ENCODE results near the gene ADGRG6. TPM values are rescaled to one million over a fixed set of nuclear protein-coding genes. Genes with fewer than 3 reads are reported as not detected.
A peak's percentile ranks its signal among the peaks of the same experiment; 100 is the strongest.

ADGRG6 gene
- total RNA-seq, 2 experiments from 2014 or later = 0.26 to 0.43 TPM

DNA sequence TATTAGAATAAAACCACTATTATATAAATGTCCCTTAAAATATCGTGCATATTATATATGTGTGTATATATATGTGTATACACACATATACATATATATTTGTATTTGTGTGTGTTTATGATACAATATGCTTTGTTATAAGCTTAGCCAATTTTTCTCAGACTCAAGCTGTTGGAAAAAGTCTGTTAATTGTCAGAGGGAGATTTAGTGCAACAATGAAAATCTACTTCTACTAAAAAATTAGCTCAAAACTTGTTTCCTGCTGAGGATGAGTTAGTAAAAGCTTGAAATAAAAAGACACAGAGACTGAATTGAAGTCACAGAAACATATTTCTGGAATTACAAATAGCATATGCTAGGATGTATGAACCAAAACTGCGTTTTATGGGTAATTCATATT is 79.4 kb downstream of the ADGRG6 start:
- intact Hi-C loops (cut with DNase I, micrococcal nuclease) = no loop called here
- no peaks in the 10 kb centered on the region for H3K36me3 Mint-ChIP-seq (ENCODE audit: low read depth)
- ATAC-seq (no peak), DNase-seq (no peak)
- peaks cover 5% of the 10 kb centered on the region for H3K27me3 Mint-ChIP-seq
- H3K4me1 Mint-ChIP-seq = no peaks in the 10 kb centered on the region
- CTCF ChIA-PET = interaction anchor here (0.9 to 1.2 kb wide), 2 partner anchors 14 to 24 kb away, joined by 3 read pairs; no protein-coding TSS in a partner anchor
- no peak overlapping the region for H3K27ac Mint-ChIP-seq
- no peak overlapping the region for H3K4me3 Mint-ChIP-seq
- no peaks in the 10 kb centered on the region for H3K9me3 Mint-ChIP-seq (ENCODE audit: low read depth)
- POLR2A ChIA-PET = no interaction called here

DNA sequence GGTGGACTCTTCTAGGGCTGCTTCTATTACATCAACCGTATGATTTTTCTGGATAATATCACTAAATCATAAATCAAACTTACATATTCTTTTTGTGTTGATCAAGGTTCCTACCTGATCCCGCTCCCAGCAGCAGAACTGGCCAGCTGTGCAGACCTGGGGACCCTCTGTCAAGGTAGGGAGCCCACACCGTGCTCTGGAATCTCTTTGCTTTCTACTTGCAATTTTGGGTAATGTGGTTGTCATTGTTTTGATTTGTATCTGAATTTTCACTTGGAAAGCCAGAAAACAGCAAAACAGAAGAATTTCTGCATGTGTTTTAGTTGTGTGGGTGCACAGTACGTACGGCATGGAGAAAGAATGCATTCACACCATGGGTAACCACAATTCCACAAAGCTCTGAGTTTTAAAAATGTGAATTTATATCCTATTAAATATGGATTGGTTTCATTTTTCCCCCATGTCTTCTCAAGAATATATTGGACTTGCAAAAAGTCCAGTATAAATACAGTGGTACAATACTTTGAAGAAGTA is 80.1 kb downstream of the ADGRG6 start:
- CTCF ChIA-PET = no interaction called here

DNA sequence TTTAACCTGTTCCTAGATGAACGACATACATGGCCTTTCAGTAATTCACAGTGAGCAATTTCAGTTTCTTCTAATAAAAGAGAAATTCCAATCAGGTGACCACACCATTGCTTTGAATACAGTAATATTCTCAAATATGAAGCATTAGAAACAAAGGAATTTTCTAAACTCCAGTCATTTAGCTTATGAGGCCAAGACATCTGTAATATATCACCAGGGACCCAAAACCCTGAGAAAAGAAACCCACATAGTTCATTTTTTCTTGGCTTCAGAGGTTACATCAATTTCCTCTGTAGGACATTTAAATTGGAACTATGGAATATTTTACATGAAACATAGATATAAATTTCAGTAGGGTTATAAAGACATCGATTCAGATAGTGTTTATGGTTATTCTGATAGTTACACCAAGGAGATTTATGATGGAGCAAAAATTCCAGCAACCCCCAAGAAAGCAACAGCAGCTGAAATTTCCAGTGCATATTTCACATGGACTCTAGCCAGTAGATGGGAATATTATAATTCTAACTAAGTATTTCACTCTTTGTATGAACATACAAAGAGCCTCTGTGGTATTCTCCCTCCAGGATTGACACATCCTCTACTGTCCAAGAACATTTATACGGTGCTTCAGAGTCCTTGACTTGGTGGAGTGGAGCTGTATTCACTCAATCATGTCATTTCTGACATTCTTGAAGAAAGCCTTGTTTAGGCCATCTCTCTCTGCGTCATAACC is 82.9 kb downstream of the ADGRG6 start:
- H3K9me3 Mint-ChIP-seq (ENCODE audit: low read depth) = no peaks in the 10 kb centered on the region
- H3K4me3 Mint-ChIP-seq = no peak overlapping the region
- H3K4me1 Mint-ChIP-seq = no peaks in the 10 kb centered on the region
- DNase-seq (no peak), ATAC-seq (no peak)
- no peaks in the 10 kb centered on the region for H3K27me3 Mint-ChIP-seq
- CTCF ChIA-PET = no interaction called here
- intact Hi-C loops (cut with DNase I, micrococcal nuclease) = loop anchor here in 1 of 2 experiments (5.0 kb wide), 1 partner anchor 152 kb away; no protein-coding TSS in a partner anchor
- POLR2A ChIA-PET = no interaction called here
- H3K36me3 Mint-ChIP-seq (ENCODE audit: low read depth) = no peaks in the 10 kb centered on the region
- no peak overlapping the region for H3K27ac Mint-ChIP-seq

More for the DNA sequence above, 80.1 kb downstream of the ADGRG6 start:
- no peaks in the 10 kb centered on the region for H3K36me3 Mint-ChIP-seq (ENCODE audit: low read depth)
- no peak overlapping the region for H3K27ac Mint-ChIP-seq
- H3K9me3 Mint-ChIP-seq (ENCODE audit: low read depth) = no peaks in the 10 kb centered on the region
- POLR2A ChIA-PET = no interaction called here
- intact Hi-C loops (cut with DNase I, micrococcal nuclease) = no loop called here
- H3K4me1 Mint-ChIP-seq = no peaks in the 10 kb centered on the region
- DNase-seq (no peak), ATAC-seq (no peak)
- peaks cover 5% of the 10 kb centered on the region for H3K27me3 Mint-ChIP-seq
- no peak overlapping the region for H3K4me3 Mint-ChIP-seq

DNA sequence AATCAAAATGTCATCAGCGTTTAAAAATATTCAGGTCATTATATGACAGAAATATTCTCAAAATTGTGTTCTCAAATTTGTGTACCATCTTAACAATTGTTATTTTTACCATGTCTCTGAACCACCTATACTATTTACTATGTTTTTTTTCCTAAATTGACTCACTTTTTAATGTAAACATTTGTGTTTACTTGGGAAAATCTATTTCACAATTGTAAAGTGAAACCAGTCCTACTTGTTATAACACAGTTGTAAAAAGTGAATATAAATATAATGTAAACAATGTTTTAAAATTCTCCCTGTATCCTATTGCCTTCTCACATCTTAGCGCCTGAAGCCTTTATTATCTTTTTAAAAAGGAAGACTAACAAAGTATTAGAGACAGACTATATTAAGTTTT is 83.5 kb downstream of the ADGRG6 start:
- no peak for ATAC-seq
- POLR2A ChIA-PET = no interaction called here
- CTCF ChIA-PET = no interaction called here
- intact Hi-C loops (cut with DNase I, micrococcal nuclease) = loop anchor here in 1 of 2 experiments (5.0 kb wide), 1 partner anchor 153 kb away; no protein-coding TSS in a partner anchor
- no peaks in the 10 kb centered on the region for H3K27me3 Mint-ChIP-seq
- no peak overlapping the region for H3K27ac Mint-ChIP-seq
- no peak for DNase-seq
- H3K9me3 Mint-ChIP-seq (ENCODE audit: low read depth) = no peaks in the 10 kb centered on the region
- H3K4me1 Mint-ChIP-seq = no peaks in the 10 kb centered on the region
- H3K36me3 Mint-ChIP-seq (ENCODE audit: low read depth) = no peaks in the 10 kb centered on the region
- no peak overlapping the region for H3K4me3 Mint-ChIP-seq

DNA sequence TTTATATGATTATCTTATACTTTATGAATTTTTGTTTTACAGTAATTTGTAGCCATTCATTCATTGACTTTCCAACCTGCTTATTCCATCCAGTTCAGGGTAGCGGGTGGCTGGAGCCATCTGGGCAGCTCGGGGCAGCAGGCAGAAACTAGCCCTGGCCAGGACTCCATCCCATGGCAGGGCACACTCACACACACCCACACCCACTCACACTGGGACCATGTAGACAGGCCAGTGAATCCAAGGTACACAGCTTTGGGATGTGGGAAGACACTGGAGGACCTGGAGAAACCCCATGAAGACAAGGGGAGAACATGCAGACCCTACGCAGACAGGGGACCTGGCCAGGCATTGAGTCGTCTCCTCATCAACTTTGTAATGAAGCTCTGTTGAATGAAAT is 84.8 kb downstream of the ADGRG6 start:
- H3K4me3 Mint-ChIP-seq = no peak overlapping the region
- ATAC-seq (no peak), DNase-seq (no peak)
- H3K27ac Mint-ChIP-seq = no peak overlapping the region
- peaks cover 2% of the 10 kb centered on the region for H3K4me1 Mint-ChIP-seq
- ChIA-PET POLR2A (no interaction called here), CTCF (interaction anchor here (0.7 to 1.9 kb wide), 10 partner anchors 8 to 232 kb away, joined by 3 to 9 read pairs (median 3); partner anchors contain the start of gene ADGRG6)
- H3K9me3 Mint-ChIP-seq (ENCODE audit: low read depth) = no peaks in the 10 kb centered on the region
- H3K36me3 Mint-ChIP-seq (ENCODE audit: low read depth) = no peaks in the 10 kb centered on the region
- H3K27me3 Mint-ChIP-seq = no peaks in the 10 kb centered on the region
- intact Hi-C loops (cut with DNase I, micrococcal nuclease) = loop anchor here in 1 of 2 experiments (5.0 kb wide), 1 partner anchor 154 kb away; no protein-coding TSS in a partner anchor

DNA sequence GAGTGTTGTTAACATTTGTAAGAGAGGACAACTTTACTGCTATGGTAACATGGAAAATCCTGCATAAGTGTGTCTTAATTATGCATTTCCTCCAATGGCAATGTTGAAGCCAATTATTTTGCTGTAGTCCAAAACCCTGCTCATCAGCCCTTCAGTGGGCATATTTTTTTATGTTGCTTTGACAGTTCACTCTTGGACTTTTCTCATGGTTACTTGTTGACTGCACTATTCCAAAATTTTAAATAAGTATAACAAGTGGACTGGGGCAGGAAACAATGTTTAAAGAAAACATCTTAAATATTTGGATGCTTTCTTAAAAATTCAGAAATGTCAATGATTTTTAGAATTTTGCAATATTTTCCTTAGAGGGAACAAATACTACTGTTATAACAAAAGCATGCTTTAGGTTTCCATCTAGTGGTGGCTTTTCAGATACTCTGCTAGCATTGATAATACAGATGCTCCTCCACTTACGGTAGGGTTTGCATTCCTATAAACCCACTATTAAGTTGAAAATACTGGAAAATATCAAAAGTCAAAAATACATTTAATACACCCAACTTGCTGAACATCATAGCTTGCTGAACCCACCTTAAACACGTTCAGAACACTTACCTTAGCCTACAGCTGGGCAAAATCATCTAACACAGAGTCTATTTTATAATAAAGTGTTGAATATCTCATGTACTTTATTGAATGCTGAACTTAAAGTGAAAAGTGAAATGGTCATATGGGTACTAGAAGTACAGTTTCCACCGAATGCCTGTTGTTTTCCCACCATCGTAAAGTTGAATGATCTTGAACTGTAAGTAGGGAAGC is 86.4 kb downstream of the ADGRG6 start:
- ChIA-PET CTCF (interaction anchor here (0.9 to 1.9 kb wide), 8 partner anchors 10 to 233 kb away, joined by 3 to 9 read pairs (median 4); no protein-coding TSS in a partner anchor), POLR2A (no interaction called here)
- Mint-ChIP-seq H3K9me3 (ENCODE audit: low read depth) (no peaks in the 10 kb centered on the region), H3K4me1 (peaks cover 5% of the 10 kb centered on the region), H3K27me3 (no peaks in the 10 kb centered on the region), H3K4me3 (no peak overlapping the region), H3K27ac (no peak overlapping the region), H3K36me3 (ENCODE audit: low read depth) (no peaks in the 10 kb centered on the region)
- peak; percentile 51 for ATAC-seq
- no peak for DNase-seq
- intact Hi-C loops (cut with DNase I, micrococcal nuclease) = loop anchor here (1.0 to 5.0 kb wide), 3 partner anchors 156 to 241 kb away; partner anchors contain the start of genes NMBR (in 2 of the 2) and VTA1 (in 2 of the 2)

DNA sequence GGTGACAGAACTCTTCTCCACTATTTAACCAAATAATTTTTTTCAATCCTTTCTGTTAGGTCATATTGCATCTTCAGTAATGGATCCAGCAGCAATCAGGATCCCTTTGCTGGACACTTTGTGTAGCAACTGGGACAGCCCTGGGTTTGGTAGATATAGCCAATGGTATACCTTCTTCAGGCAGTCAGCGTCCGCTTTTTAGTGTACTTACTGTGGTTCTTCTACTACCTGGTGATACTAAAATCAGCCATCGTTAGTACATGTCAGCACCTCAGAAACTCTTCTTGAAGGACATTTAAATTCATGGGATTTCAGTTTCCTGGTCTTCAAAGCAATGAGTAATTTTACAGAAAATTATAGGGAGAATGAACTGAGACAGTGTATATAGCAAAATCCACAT is 93.5 kb downstream of the ADGRG6 start:
- H3K4me1 Mint-ChIP-seq = peaks cover 32% of the 10 kb centered on the region
- H3K4me3 Mint-ChIP-seq = no peak overlapping the region
- peak overlapping the region; percentile 13 for H3K27ac Mint-ChIP-seq
- intact Hi-C loops (cut with DNase I, micrococcal nuclease) = loop anchor here (1.0 to 5.0 kb wide), 4 partner anchors 18 to 383 kb away; no protein-coding TSS in a partner anchor
- peaks cover 9% of the 10 kb centered on the region for H3K27me3 Mint-ChIP-seq
- no peaks in the 10 kb centered on the region for H3K9me3 Mint-ChIP-seq (ENCODE audit: low read depth)
- ATAC-seq (peak; percentile 55), DNase-seq (no peak)
- ChIA-PET POLR2A (interaction anchor here (0.8 to 0.9 kb wide), 2 partner anchors 40 to 242 kb away, joined by 3 to 6 read pairs; no protein-coding TSS in a partner anchor), CTCF (no interaction called here)
- no peaks in the 10 kb centered on the region for H3K36me3 Mint-ChIP-seq (ENCODE audit: low read depth)

DNA sequence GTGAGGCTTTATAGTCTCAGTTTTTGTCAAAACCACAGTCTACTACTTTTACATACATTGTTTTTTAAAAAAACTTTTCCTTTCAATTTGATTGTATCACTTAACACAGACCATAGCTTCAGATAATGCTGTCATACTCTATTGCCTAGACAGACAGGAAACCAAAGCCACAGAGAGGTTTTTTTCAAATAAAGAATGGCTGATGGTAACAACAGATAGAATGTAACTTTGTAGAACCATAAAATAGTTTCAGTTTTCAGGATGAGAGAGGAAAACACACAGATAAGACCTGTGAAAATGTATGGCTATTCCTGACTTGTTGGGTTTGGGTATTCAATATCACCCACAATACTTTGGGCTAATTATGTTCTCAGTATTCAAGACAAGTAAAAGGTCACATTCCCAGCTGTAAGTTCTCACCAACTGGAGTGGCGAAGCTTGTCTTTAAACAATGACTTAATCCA is 94.0 kb downstream of the ADGRG6 start:
- POLR2A ChIA-PET = interaction anchor here (0.8 to 0.9 kb wide), 2 partner anchors 40 to 243 kb away, joined by 3 to 6 read pairs; no protein-coding TSS in a partner anchor
- no peaks in the 10 kb centered on the region for H3K9me3 Mint-ChIP-seq (ENCODE audit: low read depth)
- no peak overlapping the region for H3K4me3 Mint-ChIP-seq
- H3K4me1 Mint-ChIP-seq = peaks cover 32% of the 10 kb centered on the region
- CTCF ChIA-PET = interaction anchor here (1.6 kb wide), 1 partner anchor 9 kb away, joined by 4 read pairs; no protein-coding TSS in a partner anchor
- intact Hi-C loops (cut with DNase I, micrococcal nuclease) = loop anchor here (1.0 to 5.0 kb wide), 5 partner anchors 11 to 383 kb away; no protein-coding TSS in a partner anchor
- peaks cover 11% of the 10 kb centered on the region for H3K27me3 Mint-ChIP-seq
- DNase-seq (no peak), ATAC-seq (peak; percentile 97)
- no peaks in the 10 kb centered on the region for H3K36me3 Mint-ChIP-seq (ENCODE audit: low read depth)
- peak overlapping the region; percentile 33 for H3K27ac Mint-ChIP-seq

DNA sequence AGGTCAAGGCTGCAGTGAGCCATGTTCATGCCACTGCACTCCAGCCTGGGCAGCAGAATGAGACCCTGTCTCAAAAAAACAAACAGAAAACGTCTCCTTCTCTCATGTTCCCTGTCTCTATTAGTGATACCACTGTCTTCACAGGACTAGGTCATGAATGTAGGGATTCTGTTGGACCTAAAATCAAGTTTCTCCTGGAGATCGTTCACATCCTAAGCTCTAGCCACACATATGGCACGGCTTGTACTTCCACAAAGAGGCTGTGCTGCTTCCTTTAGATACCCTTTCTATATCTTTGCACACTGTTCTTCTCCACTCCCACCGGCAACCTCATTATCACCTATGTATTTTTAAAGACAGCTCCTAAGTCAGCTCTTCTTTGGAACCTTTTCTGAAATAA is 96.5 kb downstream of the ADGRG6 start:
- Mint-ChIP-seq H3K9me3 (ENCODE audit: low read depth) (no peaks in the 10 kb centered on the region), H3K27ac (no peak overlapping the region), H3K4me1 (peaks cover 26% of the 10 kb centered on the region), H3K27me3 (peaks cover 15% of the 10 kb centered on the region), H3K36me3 (ENCODE audit: low read depth) (no peaks in the 10 kb centered on the region), H3K4me3 (no peak overlapping the region)
- ChIA-PET CTCF (no interaction called here), POLR2A (no interaction called here)
- DNase-seq = no peak
- no peak for ATAC-seq
- intact Hi-C loops (cut with DNase I, micrococcal nuclease) = loop anchor here (5.0 kb wide), 2 partner anchors 144 to 386 kb away; no protein-coding TSS in a partner anchor

DNA sequence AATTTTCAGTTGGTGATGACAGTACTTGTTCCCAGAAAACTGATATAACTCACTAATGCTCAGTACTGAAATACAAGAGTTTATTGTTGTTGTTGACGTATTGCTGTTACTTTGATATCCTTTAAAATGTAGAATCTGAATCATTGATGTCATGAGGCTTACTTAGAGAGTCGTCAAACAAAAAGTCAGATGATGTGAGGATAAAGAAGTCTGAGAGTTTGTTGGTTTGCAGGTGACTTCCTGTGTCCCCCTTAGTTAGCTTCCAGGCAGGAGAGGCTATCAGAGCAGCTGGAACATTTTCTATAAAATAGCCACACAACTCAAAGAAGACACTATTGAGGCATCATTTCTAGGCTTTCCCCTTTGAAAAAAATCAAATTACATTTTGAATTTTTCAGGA is 97.9 kb downstream of the ADGRG6 start:
- CTCF ChIA-PET = no interaction called here
- H3K36me3 Mint-ChIP-seq (ENCODE audit: low read depth) = no peaks in the 10 kb centered on the region
- peaks cover 17% of the 10 kb centered on the region for H3K4me1 Mint-ChIP-seq
- ATAC-seq = no peak
- H3K4me3 Mint-ChIP-seq = no peak overlapping the region
- intact Hi-C loops (cut with DNase I, micrococcal nuclease) = loop anchor here (5.0 kb wide), 2 partner anchors 143 to 387 kb away; no protein-coding TSS in a partner anchor
- H3K9me3 Mint-ChIP-seq (ENCODE audit: low read depth) = no peaks in the 10 kb centered on the region
- POLR2A ChIA-PET = no interaction called here
- H3K27me3 Mint-ChIP-seq = peaks cover 15% of the 10 kb centered on the region
- no peak overlapping the region for H3K27ac Mint-ChIP-seq
- no peak for DNase-seq

DNA sequence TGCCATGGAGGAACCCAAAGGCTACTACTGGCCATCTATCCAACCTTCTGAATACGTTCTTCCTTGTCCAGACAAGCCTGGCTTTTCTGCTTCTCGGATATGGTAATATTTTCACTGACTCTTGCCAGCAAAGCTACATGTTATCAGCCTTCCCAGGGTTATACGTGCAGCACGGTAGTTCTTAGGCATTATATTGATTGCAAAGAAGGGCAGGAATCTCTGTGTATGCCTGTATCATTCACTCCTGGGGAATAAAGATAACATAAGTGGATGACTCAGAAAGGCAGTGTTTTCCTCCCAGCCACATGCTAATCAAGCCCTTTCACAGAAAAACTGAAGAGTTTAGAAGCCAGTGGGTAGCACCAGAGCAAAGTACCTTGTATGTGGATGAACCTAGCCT is 98.7 kb downstream of the ADGRG6 start:
- Mint-ChIP-seq H3K27ac (no peak overlapping the region), H3K36me3 (ENCODE audit: low read depth) (no peaks in the 10 kb centered on the region), H3K9me3 (ENCODE audit: low read depth) (no peaks in the 10 kb centered on the region), H3K4me1 (peaks cover 10% of the 10 kb centered on the region), H3K4me3 (no peak overlapping the region), H3K27me3 (peaks cover 15% of the 10 kb centered on the region)
- intact Hi-C loops (cut with DNase I, micrococcal nuclease) = no loop called here
- ChIA-PET POLR2A (no interaction called here), CTCF (no interaction called here)
- DNase-seq (no peak), ATAC-seq (no peak)
